DMS53 treated with DMSO at 0.1 percent for 48 hours (cell line): ENCODE data around the gene FBXO31.
"Not testable (repeated sequence)": the region's sequence is repeated elsewhere in the genome, so short reads cannot be mapped to it uniquely, and the experiment has no call there.

Source experiments
- DNase-seq: peaks from one replicate; lab custom pipeline; 2025; ENCODE audit not compliant: unreplicated experiment; lab: John Stamatoyannopoulos, UW

The FBXO31 gene

GRCh38 chr16:87411375-87412271 lies 28.0 kb upstream of the FBXO31 start:
- no peak for DNase-seq

- no peak for DNase-seq
Observed at GRCh38 chr16:87410968-87411367, 27.4 kb upstream of the FBXO31 start.

GRCh38 chr16:87410530-87410929 lies 27.0 kb upstream of the FBXO31 start:
- DNase-seq: no peak

- DNase-seq: no peak
Observed at GRCh38 chr16:87409781-87410180, 26.2 kb upstream of the FBXO31 start.

- no peak for DNase-seq
Observed at GRCh38 chr16:87409153-87409552, 25.6 kb upstream of the FBXO31 start.

- DNase-seq: no peak
Observed at GRCh38 chr16:87407511-87408112, 24.0 kb upstream of the FBXO31 start.

GRCh38 chr16:87406495-87407088 lies 23.0 kb upstream of the FBXO31 start:
- DNase-seq: no peak

GRCh38 chr16:87404764-87405625 lies 21.4 kb upstream of the FBXO31 start:
- no peak for DNase-seq

- no peak for DNase-seq
Observed at GRCh38 chr16:87395181-87395842, 11.7 kb upstream of the FBXO31 start.

GRCh38 chr16:87393680-87394055 lies 10.1 kb upstream of the FBXO31 start:
- no peak for DNase-seq

- peak; percentile 19 for DNase-seq
Observed at GRCh38 chr16:87392821-87393679, 9.5 kb upstream of the FBXO31 start.

GRCh38 chr16:87391950-87392820 lies 8.6 kb upstream of the FBXO31 start, which contains the start of gene MAP1LC3B:
Gene MAP1LC3B, plus strand, starts transcription at chr16:87392336. Its CDS starts 92 bp downstream, at chr16:87392428.
- peak; percentile 62 for DNase-seq

GRCh38 chr16:87391324-87391949 lies 7.9 kb upstream of the FBXO31 start:
- no peak for DNase-seq

- DNase-seq: no peak
Observed at GRCh38 chr16:87390641-87391323, 7.2 kb upstream of the FBXO31 start.

GRCh38 chr16:87389914-87390313 lies 6.3 kb upstream of the FBXO31 start:
- DNase-seq: not testable (repeated sequence)

- no peak for DNase-seq
Observed at GRCh38 chr16:87389245-87389644, 5.7 kb upstream of the FBXO31 start.

GRCh38 chr16:87388818-87389134 lies 5.2 kb upstream of the FBXO31 start:
- DNase-seq: no peak
